ENCODE data around the gene SLC4A2.

The SLC4A2 gene

GRCh38 chr7:151080522-151081169 is 21.3 kb downstream of the SLC4A2 start, which contains the start of gene FASTK (continued):
- TF ChIP-seq ZNF148 (tag by site-specific recombination; IDR thresholded peaks at IDR 0.05; ENCODE audit: borderline replicate concordance) (no peak), ZNF274 (IDR thresholded peaks at IDR 0.05; ENCODE audit: low read length) (no peak), ZNF274 (tag by site-specific recombination; IDR thresholded peaks at IDR 0.05; ENCODE audit: borderline replicate concordance) (no peak), KLF7 (tag by site-specific recombination; IDR thresholded peaks at IDR 0.05; ENCODE audit: borderline replicate concordance) (no peak; the same call in 1 of the 2 replicates), MYNN (tag by site-specific recombination; IDR thresholded peaks at IDR 0.05; ENCODE audit: borderline replicate concordance) (no peak), ZNF350 (tag by site-specific recombination; IDR thresholded peaks at IDR 0.05) (no peak), REST (tag by site-specific recombination; IDR thresholded peaks at IDR 0.05) (no peak), ZNF530 (tag by site-specific recombination; IDR thresholded peaks at IDR 0.05; ENCODE audit: low read depth) (no peak), FEZF1 (tag by site-specific recombination; IDR thresholded peaks at IDR 0.05) (no peak), IKZF3 (tag by site-specific recombination; IDR thresholded peaks at IDR 0.05) (peak; percentile 72), TCF7L2 (IDR thresholded peaks at IDR 0.05; ENCODE audit: borderline replicate concordance, low read depth, low read length) (no peak), SCRT1 (tag by site-specific recombination; IDR thresholded peaks at IDR 0.05; ENCODE audit: borderline replicate concordance) (no peak), ZNF571 (tag by site-specific recombination; IDR thresholded peaks at IDR 0.05) (no peak), AEBP2 (tag by site-specific recombination; IDR thresholded peaks at IDR 0.05; ENCODE audit: borderline replicate concordance) (no peak), ZBTB48 (tag by site-specific recombination; IDR thresholded peaks at IDR 0.05) (no peak), ZBTB10 (tag by site-specific recombination; IDR thresholded peaks at IDR 0.05) (peak; percentile 80), ZBTB1 (tag by site-specific recombination; IDR thresholded peaks at IDR 0.05) (no peak), SP2 (tag by site-specific recombination; IDR thresholded peaks at IDR 0.05) (peak; percentile 62), ZNF280D (tag by site-specific recombination; IDR thresholded peaks at IDR 0.05) (no peak), ZNF544 (tag by site-specific recombination; IDR thresholded peaks at IDR 0.05) (no peak), ZNF561 (tag by site-specific recombination; IDR thresholded peaks at IDR 0.05; ENCODE audit: borderline replicate concordance) (0 out of 2 replicates have a peak, but pooled peaks have one; percentile 49), ZNF692 (tag by site-specific recombination; IDR thresholded peaks at IDR 0.05) (no peak; the same call in 1 of the 2 replicates), ZNF221 (tag by site-specific recombination; IDR thresholded peaks at IDR 0.05; ENCODE audit: borderline replicate concordance) (no peak), ZNF324 (tag by site-specific recombination; IDR thresholded peaks at IDR 0.05) (no peak), ZNF37A (tag by site-specific recombination; IDR thresholded peaks at IDR 0.05) (no peak)
